B cell (primary cell): ENCODE results near the gene USP30. TPM values are rescaled to one million over a fixed set of nuclear protein-coding genes. Genes with fewer than 3 reads are reported as not detected.

ENCODE experiments used
- ATAC-seq: fragments of 200-7000 bp; cut with Tn5 transposase; one replicate; pipeline ENCODE4 v1.10.0; 2021; ENCODE audit warnings: low read depth, mild to moderate bottlenecking, moderate number of reproducible peaks, moderate library complexity
- CTCF ChIA-PET: fragments of 350-600 bp; sonication (Branson Sonifier 250); formaldehyde crosslinking; loops from one replicate; lab custom pipeline; 2021; ENCODE audit warnings: antibody characterized with exemption, inconsistent platforms; lab: Charles Lee
- POLR2A ChIA-PET: fragments of 350-600 bp; sonication (Branson Sonifier 250); formaldehyde crosslinking; loops from one replicate; lab custom pipeline; 2021; ENCODE audit warnings: antibody characterized with exemption; lab: Charles Lee
- DNase-seq: peaks from one replicate; pipeline ENCODE4 v3.0.0; 2013
- H2AFZ ChIP-seq: 2 replicates; pipeline ENCODE4 v1.6.1; 2012; ENCODE audit warnings: mild to moderate bottlenecking, low read depth, low read length; ENCODE audit not compliant: insufficient read depth, poor library complexity, severe bottlenecking
- H3K27ac ChIP-seq, 2 donors: 1 replicate in 1 of 2; 2 replicates in 1 of 2; pipeline ENCODE4 v1.5.1; 2012 to 2013; ENCODE audit warnings: low read length in 2 of 2, mild to moderate bottlenecking in 2 of 2, moderate library complexity in 1 of 2
- H3K27me3 ChIP-seq, 4 experiments: fragments of 200-600 bp in 1 of 4; sonication (generic) in 1 of 4; replicated peaks in 1 of 4; 1 replicate in 2 of 4; 2 replicates in 2 of 4; pipeline versions ENCODE4 v1.6.1 to v1.7.0; 2013 to 2016; ENCODE audit warnings: low read length in 3 of 4, mild to moderate bottlenecking in 2 of 4, mixed read lengths in 1 of 4, moderate library complexity in 1 of 4; ENCODE audit not compliant: insufficient read depth in 4 of 4, control insufficient read depth in 3 of 4; ENCODE audit errors: control extremely low read depth in 1 of 4
- H3K36me3 ChIP-seq, 2 experiments: replicated peaks in 1 of 2; 1 replicate in 1 of 2; 2 replicates in 1 of 2; pipeline versions ENCODE4 v1.6.1 to v1.7.1; 2013; ENCODE audit warnings: low read length in 1 of 2; ENCODE audit not compliant: insufficient read depth in 2 of 2, control insufficient read depth in 1 of 2; ENCODE audit errors: control extremely low read depth in 1 of 2, extremely low read depth in 1 of 2
- H3K4me1 ChIP-seq, 2 donors: fragments of 200-600 bp in 1 of 2; sonication (generic) in 1 of 2; 1 replicate in 1 of 2; 2 replicates in 1 of 2; pipeline versions ENCODE4 v1.5.1 to v1.6.1; 2013 to 2017; ENCODE audit warnings: low read length in 2 of 2; ENCODE audit not compliant: control insufficient read depth in 2 of 2, insufficient read depth in 2 of 2
- H3K4me2 ChIP-seq: replicated peaks from 2 replicates; pipeline ENCODE3; 2012; ENCODE audit warnings: mild to moderate bottlenecking, low read depth, low read length; ENCODE audit not compliant: poor library complexity, severe bottlenecking
- H3K4me3 ChIP-seq, 5 experiments: fragments of 200-600 bp in 1 of 5; sonication (generic) in 1 of 5; 1 replicate in 3 of 5; 2 replicates in 2 of 5; pipeline versions ENCODE4 v1.5.1 to v1.7.0; 2011 to 2016; ENCODE audit warnings: low read length in 4 of 5, mild to moderate bottlenecking in 4 of 5, low read depth in 2 of 5, control low read depth in 1 of 5, moderate library complexity in 1 of 5; ENCODE audit not compliant: insufficient read depth in 1 of 5; ENCODE audit errors: control extremely low read depth in 1 of 5, extremely low read depth in 1 of 5
- H3K79me2 ChIP-seq: fragments of 200-600 bp; sonication (generic); one replicate; pipeline ENCODE4 v1.6.0; 2016; ENCODE audit warnings: low read length; ENCODE audit not compliant: control insufficient read depth, insufficient read depth
- H3K9ac ChIP-seq: fragments of 200-600 bp; sonication (generic); 2 replicates; pipeline ENCODE4 v1.6.1; 2017; ENCODE audit warnings: mild to moderate bottlenecking, low read length, moderate library complexity
- H3K9me3 ChIP-seq, 3 donors: one replicate each; pipeline versions ENCODE4 v1.6.1 to v1.7.1; 2013; ENCODE audit warnings: low read length in 2 of 3; ENCODE audit not compliant: control insufficient read depth in 2 of 3, insufficient read depth in 1 of 3; ENCODE audit errors: control extremely low read depth in 1 of 3
- H4K20me1 ChIP-seq: 2 replicates; pipeline ENCODE4 v1.6.0; 2012; ENCODE audit warnings: mild to moderate bottlenecking, low read length; ENCODE audit not compliant: insufficient read depth, control insufficient read depth, poor library complexity, severe bottlenecking
- H3K27ac Mint-ChIP-seq: one replicate; pipeline ENCODE4 v1.8.0; 2021; ENCODE audit warnings: mixed read lengths
- H3K27me3 Mint-ChIP-seq: one replicate; pipeline ENCODE4 v1.8.0; 2021; ENCODE audit warnings: mixed read lengths
- H3K4me1 Mint-ChIP-seq: one replicate; pipeline ENCODE4 v1.8.0; 2021; ENCODE audit warnings: mixed read lengths
- H3K4me3 Mint-ChIP-seq: one replicate; pipeline ENCODE4 v1.8.0; 2021; ENCODE audit warnings: mixed read lengths
- H3K9me3 Mint-ChIP-seq: one replicate; pipeline ENCODE4 v1.8.0; 2022; ENCODE audit warnings: mixed read lengths; ENCODE audit not compliant: insufficient read depth
- CTCF ChIP-seq: fragments of 200-600 bp; IDR thresholded peaks from one replicate; pipeline ENCODE4 v1.8.0; 2022; ENCODE audit warnings: antibody characterized with exemption, mild to moderate bottlenecking
- EZH2 ChIP-seq: IDR thresholded peaks from 2 replicates; pipeline ENCODE4 v1.6.1; 2012; ENCODE audit warnings: borderline replicate concordance, low read depth, mild to moderate bottlenecking, moderate library complexity, low read length; ENCODE audit not compliant: insufficient read depth, poor library complexity, severe bottlenecking
- WGBS: methylation state at CpG from one replicate; pipeline ENCODE4 v1.1.5; 2013; ENCODE audit warnings: missing lambda C conversion rate; ENCODE audit not compliant: insufficient coverage; 5-methylcytosine and 5-hydroxymethylcytosine counted together
- intact Hi-C: fragments of 100-400 bp; cut with micrococcal nuclease; formaldehyde crosslinking; loops from one replicate; pipeline ENCODE4 v1.10.0; 2022
- polyA plus RNA-seq: library from polyadenylated mRNA; depleted of rRNA; stranded (reverse); fragments of >200 nt; gene quantifications from 2 replicates; pipeline ENCODE4 v1.2.3, GENCODE V29; 2012
- total RNA-seq, 2 donors: library from RNA; stranded (reverse); fragments of 120-200 nt in 1 of 2; gene quantifications; 1 replicate in 1 of 2; 2 replicates in 1 of 2; pipeline versions ENCODE4 v1.2.3 to v1.2.4, GENCODE V29; 2013 to 2022

Gene USP30
- total and polyA plus RNA-seq, 2 donors (not counting 1 experiment from before 2014, with no cell fraction given), result 7.2 to 32.5 TPM

- no peaks in the 10 kb centered on the region for H3K36me3 ChIP-seq
- H3K79me2 ChIP-seq, result no peaks in the 10 kb centered on the region
- Mint-ChIP-seq H3K4me3 (no peak overlapping the region), H3K27me3 (no peaks in the 10 kb centered on the region), H3K9me3 (no peaks in the 10 kb centered on the region), H3K4me1 (peaks cover 10% of the 10 kb centered on the region), H3K27ac (no peak overlapping the region)
- intact Hi-C loops, result loop anchor here (2.0 kb wide), 1 partner anchor 279 kb away; no protein-coding TSS in a partner anchor
- ATAC-seq (no peak), DNase-seq (no peak)
- H3K4me1 ChIP-seq, result peaks cover 0 to 3% of the 10 kb centered on the region in 2 donors
- H3K4me2 ChIP-seq, result no peak overlapping the region
- H3K27ac ChIP-seq, result no peak overlapping the region
- H3K9ac ChIP-seq, result no peak overlapping the region
- CTCF ChIA-PET, result interaction anchor here (0.5 to 4.0 kb wide), 2 partner anchors 11 to 280 kb away, joined by 3 to 25 read pairs; no protein-coding TSS in a partner anchor
- H3K9me3 ChIP-seq, result no peaks in the 10 kb centered on the region
- H2AFZ ChIP-seq, result no peak overlapping the region
- H3K27me3 ChIP-seq, result no peaks in the 10 kb centered on the region
- 100% methylated on average over 4 of the region's 5 CpGs for WGBS
- H3K4me3 ChIP-seq, result no peak overlapping the region
- H4K20me1 ChIP-seq, result no peaks in the 10 kb centered on the region
- POLR2A ChIA-PET, result no interaction called here
- TF ChIP-seq CTCF, result no peak
- no peak for TF ChIP-seq EZH2
Measured at GRCh38 chr12:109113661-109114321, 61.4 kb downstream of the USP30 start.

GRCh38 chr12:109114644-109115043 is 62.3 kb downstream of the USP30 start:
- no peak for TF ChIP-seq CTCF
- no peak for TF ChIP-seq EZH2
- Histone ChIP-seq H3K36me3 (no peaks in the 10 kb centered on the region), H3K4me1 (peaks cover 0 to 3% of the 10 kb centered on the region in 2 donors), H3K9ac (no peak overlapping the region), H3K4me2 (no peak overlapping the region), H4K20me1 (no peaks in the 10 kb centered on the region), H3K9me3 (no peaks in the 10 kb centered on the region), H3K4me3 (no peak overlapping the region), H3K27me3 (no peaks in the 10 kb centered on the region), H3K27ac (no peak overlapping the region), H2AFZ (no peak overlapping the region), H3K79me2 (no peaks in the 10 kb centered on the region)
- Mint-ChIP-seq H3K4me3 (no peak overlapping the region), H3K27ac (no peak overlapping the region), H3K27me3 (no peaks in the 10 kb centered on the region), H3K4me1 (peaks cover 10% of the 10 kb centered on the region), H3K9me3 (no peaks in the 10 kb centered on the region)
- POLR2A ChIA-PET, result no interaction called here
- intact Hi-C loops, result no loop called here
- ATAC-seq, result no peak
- CTCF ChIA-PET, result interaction anchor here (4.0 kb wide), 1 partner anchor 279 kb away, joined by 25 read pairs; no protein-coding TSS in a partner anchor
- no CpG with 5 or more reads among the region's 2 CpGs for WGBS
- no peak for DNase-seq
